Glomerular endothelial cell (primary cell): Measurements from ENCODE around the gene ADAD1. TPM values are rescaled to one million over a fixed set of nuclear protein-coding genes. Genes with fewer than 3 reads are reported as not detected.

ENCODE experiments used
- DNase-seq: peaks from one replicate; pipeline ENCODE4 v3.0.0-alpha.2; 2011; ENCODE audit warnings: low read depth, low spot score; ENCODE audit errors: extremely low read depth
- total RNA-seq: library from RNA; depleted of rRNA; stranded (reverse); fragments of >200 nt; gene quantifications from 2 replicates; pipeline ENCODE4 v1.2.3, GENCODE V29; 2015

The ADAD1 gene
- total RNA-seq, 1 donor from 2014 or later = not detected

DNA sequence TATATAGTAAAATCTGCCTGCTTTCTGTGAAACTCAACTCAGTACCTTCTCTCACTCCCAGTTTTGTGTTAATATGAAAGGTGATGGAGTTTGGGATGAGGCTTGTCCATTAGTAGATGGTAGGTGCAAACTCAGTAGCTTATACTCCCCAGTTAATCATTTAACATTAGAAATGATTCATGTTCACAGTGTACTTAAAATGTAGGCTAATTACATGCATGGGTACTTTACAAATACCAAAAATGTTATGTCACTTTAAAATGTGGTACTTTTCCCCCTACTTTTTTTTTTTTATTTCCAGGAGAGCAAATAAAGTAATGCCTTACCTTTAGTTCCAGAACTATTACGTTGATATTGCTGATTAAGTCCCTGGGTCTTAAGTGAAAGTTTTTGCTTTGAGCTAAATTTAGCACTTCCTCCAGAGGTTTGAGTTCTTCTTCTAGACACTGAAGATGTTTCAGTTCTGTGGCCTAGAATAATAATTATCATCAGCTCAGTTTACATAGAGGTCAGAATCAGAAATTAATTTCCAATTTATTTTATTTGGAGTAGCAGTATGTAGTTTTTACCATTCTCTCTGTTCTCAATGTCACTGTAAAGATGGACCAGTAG is 74.7 kb downstream of the ADAD1 start:
- no peak for DNase-seq

- no peak for DNase-seq
These were observed 77.7 kb downstream of the ADAD1 start, which contains the start of gene IL2 for GRCh38 chr4:122456231-122457116. TSS of gene IL2 (minus strand) at chr4:122456725. CDS start at chr4:122456440, 285 bp downstream.

DNA sequence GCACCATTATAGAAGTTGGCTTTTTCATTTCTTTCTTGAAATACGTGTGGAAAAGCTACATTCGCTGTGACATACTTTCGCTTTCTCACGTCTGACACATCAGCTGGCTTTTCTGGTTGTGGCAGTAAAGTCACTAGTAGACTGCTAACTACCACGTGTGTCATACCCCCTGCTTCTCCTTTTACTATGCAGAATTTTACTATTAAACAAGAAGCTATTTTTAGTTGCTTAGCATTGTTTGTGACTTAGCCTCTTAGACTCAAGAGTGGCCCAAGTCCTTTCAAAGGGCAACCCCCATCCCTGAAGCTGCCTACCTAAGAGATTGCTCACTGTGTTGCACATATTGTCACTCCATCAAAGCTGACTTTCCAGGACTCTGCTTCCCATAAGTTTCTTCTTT is 79.8 kb downstream of the ADAD1 start:
- no peak for DNase-seq

GRCh38 chr4:122469457-122469856 is 90.6 kb downstream of the ADAD1 start:
- no peak for DNase-seq

DNA sequence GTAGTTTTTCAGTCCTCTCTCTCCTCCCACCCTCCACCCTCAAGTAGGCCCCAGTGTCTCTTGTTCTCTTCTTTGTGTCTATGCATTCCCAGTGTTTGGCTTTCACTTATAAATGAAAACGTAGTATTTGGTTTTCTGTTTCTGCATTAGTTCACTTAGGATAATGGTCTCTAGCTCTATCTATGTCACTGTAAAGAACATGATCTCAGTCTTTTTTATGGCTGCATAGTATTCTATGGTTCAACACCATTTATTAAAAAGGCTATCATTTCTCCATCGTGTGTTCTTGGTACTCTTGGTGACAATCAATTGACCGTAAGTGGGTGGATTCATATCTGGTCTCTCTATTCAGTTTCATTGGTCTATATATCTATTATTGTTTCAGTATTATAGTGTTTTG is 96.4 kb downstream of the ADAD1 start:
- no peak for DNase-seq

- no peak for DNase-seq
These were observed 97.3 kb downstream of the ADAD1 start for GRCh38 chr4:122476126-122476525.

GRCh38 chr4:122476745-122477144 is 97.9 kb downstream of the ADAD1 start:
- DNase-seq = no peak

Other genes starting within 250 kb of the ADAD1 start
- gene BLTP1, start 226.7 kb upstream of the ADAD1 start, total RNA-seq = 41.1 and 50.6 TPM in 2 replicates
- not detected in 2 replicates for gene IL2, start 77.7 kb downstream of the ADAD1 start, total RNA-seq
- not detected in 2 replicates for gene IL21, start 242.1 kb downstream of the ADAD1 start, total RNA-seq